ENCODE results near the gene ZNF780B.

GRCh38 chr19:40070058-40070457 lies 14.0 kb upstream of the ZNF780B start:
- TF ChIP-seq CTCF (IDR thresholded peaks at IDR 0.05) (no peak), EZH2 (IDR thresholded peaks at IDR 0.05) (no peak)

All from neural progenitor cell (in vitro differentiated cells).